Measurements from ENCODE around the gene RREB1. TPM values are rescaled to one million over a fixed set of nuclear protein-coding genes. Genes with fewer than 3 reads are reported as not detected.

The RREB1 gene
- total RNA-seq, 1 donor from 2014 or later = 16.8 TPM

DNA sequence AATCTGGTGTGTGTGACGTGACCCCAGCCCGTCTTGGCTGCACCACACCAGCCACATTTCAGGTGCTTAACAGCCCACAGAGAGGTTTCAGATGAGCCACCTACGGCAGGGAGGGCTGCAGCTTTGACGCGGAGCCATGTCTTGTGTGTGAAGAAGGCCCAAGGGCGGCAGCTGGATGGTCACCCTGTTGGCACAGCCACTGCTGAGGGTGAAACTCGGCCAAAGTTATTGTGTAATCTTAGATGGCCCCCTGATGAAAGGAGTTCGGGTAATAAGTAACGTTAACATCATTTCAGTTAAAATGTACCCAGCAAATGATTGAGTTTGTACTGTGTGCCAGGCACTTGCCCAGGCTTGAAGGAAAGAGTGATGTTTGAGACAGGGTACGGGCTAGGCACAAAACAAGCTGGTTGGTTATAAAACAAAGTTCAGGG, 108.1 kb downstream of the RREB1 start:
- Mint-ChIP-seq H3K4me1 (peaks cover 6% of the 10 kb centered on the region), H3K4me3 (no peak overlapping the region), H3K9me3 (no peaks in the 10 kb centered on the region), H3K36me3 (ENCODE audit: low read depth) (peaks cover 46% of the 10 kb centered on the region), H3K27me3 (no peaks in the 10 kb centered on the region), H3K27ac (no peak overlapping the region)
- intact Hi-C loops (cut with micrococcal nuclease) = no loop called here
- DNase-seq = no peak

DNA sequence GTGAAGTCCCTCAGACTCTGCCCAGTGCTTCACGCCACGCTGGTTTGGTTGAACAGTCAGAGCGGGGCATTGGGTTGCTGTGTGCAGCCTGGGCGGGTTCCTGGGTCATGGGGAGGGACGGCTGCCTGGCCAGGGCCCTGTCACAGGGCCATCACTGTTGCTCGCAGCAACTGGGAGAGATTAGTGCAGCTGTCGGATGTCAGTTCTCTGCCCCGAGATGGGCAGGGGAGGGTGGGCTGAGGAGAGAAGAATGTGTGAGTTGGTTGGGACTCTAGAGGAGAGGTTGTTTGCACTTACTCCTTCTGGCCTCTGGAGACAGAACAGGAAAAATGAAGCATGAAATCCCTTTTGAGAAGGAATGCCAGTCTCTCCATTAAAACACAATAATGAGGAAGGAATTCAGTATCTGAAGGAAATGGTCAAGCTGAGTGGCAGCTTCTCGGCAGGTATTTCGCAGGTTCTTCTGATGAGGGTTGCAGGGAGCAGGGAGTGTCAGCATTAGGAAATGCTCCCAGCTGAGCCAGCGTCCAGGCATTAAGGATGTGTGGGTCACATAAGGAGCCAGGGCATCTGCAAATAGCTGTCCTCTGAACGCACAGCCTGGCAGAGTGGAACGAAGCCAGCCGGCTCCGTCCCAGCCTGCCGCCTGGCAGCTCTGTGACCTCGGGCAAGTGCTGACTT, 109.3 kb downstream of the RREB1 start:
- Mint-ChIP-seq H3K27me3 (no peaks in the 10 kb centered on the region), H3K27ac (no peak overlapping the region), H3K36me3 (ENCODE audit: low read depth) (peaks cover 41% of the 10 kb centered on the region), H3K4me3 (no peak overlapping the region), H3K9me3 (no peaks in the 10 kb centered on the region), H3K4me1 (peaks cover 6% of the 10 kb centered on the region)
- no peak for DNase-seq
- intact Hi-C loops (cut with micrococcal nuclease) = no loop called here

DNA sequence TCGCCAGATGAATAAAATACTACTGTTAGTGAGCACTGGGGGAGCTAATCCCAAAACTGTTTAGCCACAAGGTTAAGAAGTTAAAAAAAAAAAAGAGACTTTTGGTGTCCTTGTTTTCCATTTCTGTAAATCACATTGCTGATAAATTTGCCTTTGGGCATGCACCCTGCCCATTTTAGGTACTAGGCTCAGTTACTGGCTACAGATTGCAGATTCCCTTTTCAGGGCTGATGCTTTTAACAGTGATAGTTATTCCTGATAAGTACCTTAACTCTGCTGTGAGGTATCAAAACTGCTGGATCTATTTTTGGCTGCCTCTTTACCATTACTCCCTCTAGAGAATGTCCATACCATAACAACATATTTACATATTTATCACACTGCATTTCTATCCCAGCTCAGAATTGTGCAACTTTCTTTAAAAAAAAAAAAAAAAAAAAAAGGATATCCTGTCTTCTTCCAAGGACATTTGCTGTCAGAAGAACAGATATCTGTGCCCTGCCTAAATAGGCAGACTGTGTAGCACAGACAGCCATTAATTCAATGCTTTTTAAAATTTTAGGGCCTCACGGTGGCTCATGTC, 110.7 kb downstream of the RREB1 start:
- intact Hi-C loops (cut with micrococcal nuclease) = no loop called here
- no peak overlapping the region for H3K4me3 Mint-ChIP-seq
- no peak for DNase-seq
- H3K9me3 Mint-ChIP-seq = no peaks in the 10 kb centered on the region
- H3K27me3 Mint-ChIP-seq = no peaks in the 10 kb centered on the region
- peaks cover 4% of the 10 kb centered on the region for H3K4me1 Mint-ChIP-seq
- H3K27ac Mint-ChIP-seq = no peak overlapping the region
- peaks cover 35% of the 10 kb centered on the region for H3K36me3 Mint-ChIP-seq (ENCODE audit: low read depth)

DNA sequence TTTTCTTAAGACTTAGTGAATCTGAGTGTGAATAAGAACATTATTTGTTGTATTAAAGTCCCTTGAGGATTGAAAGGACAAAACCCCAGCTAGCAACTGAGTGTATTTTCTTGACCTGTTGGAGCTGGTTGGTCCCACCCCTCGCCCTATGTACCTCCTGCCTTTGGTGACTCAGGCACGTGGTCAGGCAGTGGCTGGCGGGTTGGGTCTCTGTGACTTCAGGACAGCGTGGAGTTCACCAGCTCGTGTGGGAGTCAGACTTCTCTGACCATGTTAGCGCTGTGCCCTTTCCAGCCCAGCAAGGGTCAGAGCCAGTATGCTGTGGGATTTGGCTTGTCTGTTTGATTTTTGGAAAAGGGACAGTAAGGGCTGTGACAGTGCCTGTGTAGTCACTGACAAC, 111.5 kb downstream of the RREB1 start:
- Mint-ChIP-seq H3K4me1 (peaks cover 4% of the 10 kb centered on the region), H3K36me3 (ENCODE audit: low read depth) (peaks cover 36% of the 10 kb centered on the region), H3K27me3 (no peaks in the 10 kb centered on the region), H3K27ac (no peak overlapping the region), H3K4me3 (no peak overlapping the region), H3K9me3 (no peaks in the 10 kb centered on the region)
- intact Hi-C loops (cut with micrococcal nuclease) = no loop called here
- DNase-seq = no peak

DNA sequence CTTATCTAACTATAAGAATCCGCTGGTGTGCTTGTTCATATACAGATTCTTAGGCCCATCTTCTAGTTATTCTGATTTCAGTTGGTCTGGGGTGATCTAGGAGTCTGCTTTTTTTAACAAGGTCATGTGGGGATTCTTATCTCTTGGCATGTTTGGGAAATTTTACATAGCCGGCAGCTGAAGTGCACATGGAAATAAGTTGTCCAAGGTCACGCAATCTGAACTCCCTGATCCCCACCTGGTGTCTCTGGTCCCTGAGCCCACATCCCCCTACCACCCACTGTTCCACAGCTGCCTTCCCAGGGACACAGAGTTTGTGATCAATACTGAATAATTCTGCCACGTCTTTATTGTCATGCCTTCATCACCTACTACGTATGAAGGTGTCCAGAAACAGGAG, 114.4 kb downstream of the RREB1 start:
- Mint-ChIP-seq H3K9me3 (no peaks in the 10 kb centered on the region), H3K27ac (no peak overlapping the region), H3K4me1 (peaks cover 4% of the 10 kb centered on the region), H3K36me3 (ENCODE audit: low read depth) (peaks cover 28% of the 10 kb centered on the region), H3K27me3 (no peaks in the 10 kb centered on the region), H3K4me3 (no peak overlapping the region)
- intact Hi-C loops (cut with micrococcal nuclease) = no loop called here
- DNase-seq = no peak

DNA sequence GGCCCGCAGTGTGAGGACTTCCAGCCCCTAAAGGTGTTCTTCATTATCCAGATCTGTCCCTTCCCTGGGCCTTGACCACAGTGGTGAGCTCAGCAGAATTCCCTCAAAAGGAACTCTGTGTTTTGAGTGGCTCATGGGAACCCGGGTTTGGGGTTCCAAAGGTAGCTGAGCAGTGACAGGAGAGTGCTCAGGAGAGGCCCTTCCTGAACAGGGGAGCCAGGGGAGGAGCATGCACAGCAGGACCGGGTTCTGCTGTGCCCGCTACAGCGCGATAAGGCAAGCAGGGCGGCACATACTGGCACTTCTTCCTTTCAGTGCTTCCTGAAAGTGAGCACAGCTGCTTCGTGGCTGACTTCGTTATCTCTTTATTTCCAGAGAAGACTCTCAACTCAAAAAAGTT, 117.0 kb downstream of the RREB1 start:
- Mint-ChIP-seq H3K27me3 (no peaks in the 10 kb centered on the region), H3K4me1 (no peaks in the 10 kb centered on the region), H3K4me3 (no peak overlapping the region), H3K27ac (no peak overlapping the region), H3K9me3 (no peaks in the 10 kb centered on the region), H3K36me3 (ENCODE audit: low read depth) (peaks cover 38% of the 10 kb centered on the region)
- no peak for DNase-seq
- intact Hi-C loops (cut with micrococcal nuclease) = no loop called here

DNA sequence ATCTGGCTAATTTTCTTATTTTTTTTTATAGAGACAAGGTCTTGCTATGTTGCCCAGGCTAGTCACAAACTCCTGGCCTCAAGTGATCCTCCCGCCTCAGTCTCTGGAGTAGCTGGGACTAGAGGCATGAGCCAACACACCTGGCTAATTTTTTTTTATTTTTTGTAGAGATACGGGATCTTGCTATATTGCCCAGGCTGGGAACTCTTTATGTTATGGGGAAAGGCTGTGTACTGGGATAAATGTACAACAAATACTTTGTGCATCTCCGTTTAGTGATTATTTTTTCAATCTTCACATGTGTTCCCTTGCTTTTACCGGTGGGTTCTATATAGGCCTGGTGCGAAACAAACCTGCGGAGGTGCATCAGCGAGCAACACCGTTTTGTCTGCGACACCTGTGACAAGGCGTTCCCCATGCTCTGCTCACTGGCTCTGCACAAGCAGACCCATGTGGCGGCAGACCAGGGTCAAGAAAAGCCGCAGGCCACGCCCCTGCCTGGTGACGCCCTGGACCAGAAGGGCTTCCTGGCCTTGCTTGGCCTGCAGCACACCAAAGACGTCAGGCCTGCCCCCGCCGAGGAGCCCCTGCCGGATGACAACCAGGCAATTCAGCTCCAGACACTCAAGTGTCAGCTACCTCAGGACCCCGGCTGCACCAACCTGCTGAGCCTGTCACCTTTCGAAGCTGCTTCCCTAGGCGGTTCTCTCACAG, 121.1 kb downstream of the RREB1 start:
- intact Hi-C loops (cut with micrococcal nuclease) = no loop called here
- peaks cover 4% of the 10 kb centered on the region for H3K4me1 Mint-ChIP-seq
- no peak overlapping the region for H3K4me3 Mint-ChIP-seq
- no peak overlapping the region for H3K27ac Mint-ChIP-seq
- H3K9me3 Mint-ChIP-seq = no peaks in the 10 kb centered on the region
- peaks cover 46% of the 10 kb centered on the region for H3K36me3 Mint-ChIP-seq (ENCODE audit: low read depth)
- no peaks in the 10 kb centered on the region for H3K27me3 Mint-ChIP-seq
- DNase-seq = no peak

DNA sequence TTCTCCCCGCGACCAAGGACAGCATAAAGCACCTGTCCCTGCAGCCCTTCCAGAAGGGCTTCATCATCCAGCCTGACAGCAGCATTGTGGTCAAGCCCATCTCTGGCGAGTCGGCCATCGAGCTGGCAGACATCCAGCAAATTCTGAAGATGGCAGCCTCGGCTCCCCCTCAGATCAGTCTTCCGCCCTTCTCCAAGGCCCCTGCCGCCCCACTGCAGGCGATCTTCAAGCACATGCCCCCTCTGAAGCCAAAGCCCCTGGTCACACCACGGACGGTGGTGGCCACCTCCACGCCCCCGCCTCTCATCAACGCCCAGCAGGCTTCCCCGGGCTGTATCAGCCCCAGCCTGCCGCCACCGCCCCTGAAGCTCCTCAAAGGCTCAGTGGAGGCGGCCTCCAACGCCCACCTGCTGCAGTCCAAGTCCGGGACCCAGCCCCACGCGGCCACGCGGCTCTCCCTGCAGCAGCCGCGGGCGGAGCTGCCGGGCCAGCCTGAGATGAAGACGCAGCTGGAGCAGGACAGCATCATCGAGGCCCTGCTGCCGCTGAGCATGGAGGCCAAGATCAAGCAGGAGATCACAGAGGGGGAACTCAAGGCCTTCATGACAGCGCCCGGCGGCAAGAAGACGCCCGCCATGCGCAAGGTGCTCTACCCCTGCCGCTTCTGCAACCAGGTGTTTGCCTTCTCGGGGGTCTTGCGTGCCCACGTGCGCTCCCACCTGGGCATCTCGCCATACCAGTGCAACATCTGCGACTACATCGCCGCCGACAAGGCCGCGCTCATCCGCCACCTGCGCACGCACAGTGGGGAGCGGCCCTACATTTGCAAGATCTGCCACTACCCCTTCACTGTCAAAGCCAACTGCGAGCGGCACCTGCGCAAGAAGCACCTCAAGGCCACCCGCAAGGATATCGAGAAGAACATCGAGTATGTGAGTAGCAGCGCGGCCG, 121.9 kb downstream of the RREB1 start:
- Mint-ChIP-seq H3K4me3 (no peak overlapping the region), H3K36me3 (ENCODE audit: low read depth) (peaks cover 49% of the 10 kb centered on the region), H3K27me3 (no peaks in the 10 kb centered on the region), H3K4me1 (peaks cover 5% of the 10 kb centered on the region), H3K9me3 (no peaks in the 10 kb centered on the region), H3K27ac (no peak overlapping the region)
- DNase-seq = no peak
- intact Hi-C loops (cut with micrococcal nuclease) = no loop called here

DNA sequence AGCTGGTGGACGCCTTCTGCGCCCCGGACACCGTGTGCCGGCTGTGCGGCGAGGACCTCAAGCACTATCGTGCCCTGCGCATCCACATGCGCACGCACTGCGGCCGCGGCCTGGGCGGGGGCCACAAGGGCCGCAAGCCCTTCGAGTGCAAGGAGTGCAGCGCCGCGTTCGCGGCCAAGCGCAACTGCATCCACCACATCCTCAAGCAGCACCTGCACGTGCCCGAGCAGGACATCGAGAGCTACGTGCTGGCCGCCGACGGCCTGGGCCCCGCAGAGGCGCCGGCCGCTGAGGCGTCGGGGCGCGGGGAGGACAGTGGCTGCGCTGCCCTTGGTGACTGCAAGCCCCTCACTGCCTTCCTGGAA, 122.5 kb downstream of the RREB1 start:
- peaks cover 48% of the 10 kb centered on the region for H3K36me3 Mint-ChIP-seq (ENCODE audit: low read depth)
- H3K9me3 Mint-ChIP-seq = no peaks in the 10 kb centered on the region
- intact Hi-C loops (cut with micrococcal nuclease) = no loop called here
- DNase-seq = no peak
- no peaks in the 10 kb centered on the region for H3K27me3 Mint-ChIP-seq
- H3K27ac Mint-ChIP-seq = no peak overlapping the region
- peaks cover 6% of the 10 kb centered on the region for H3K4me1 Mint-ChIP-seq
- H3K4me3 Mint-ChIP-seq = no peak overlapping the region

DNA sequence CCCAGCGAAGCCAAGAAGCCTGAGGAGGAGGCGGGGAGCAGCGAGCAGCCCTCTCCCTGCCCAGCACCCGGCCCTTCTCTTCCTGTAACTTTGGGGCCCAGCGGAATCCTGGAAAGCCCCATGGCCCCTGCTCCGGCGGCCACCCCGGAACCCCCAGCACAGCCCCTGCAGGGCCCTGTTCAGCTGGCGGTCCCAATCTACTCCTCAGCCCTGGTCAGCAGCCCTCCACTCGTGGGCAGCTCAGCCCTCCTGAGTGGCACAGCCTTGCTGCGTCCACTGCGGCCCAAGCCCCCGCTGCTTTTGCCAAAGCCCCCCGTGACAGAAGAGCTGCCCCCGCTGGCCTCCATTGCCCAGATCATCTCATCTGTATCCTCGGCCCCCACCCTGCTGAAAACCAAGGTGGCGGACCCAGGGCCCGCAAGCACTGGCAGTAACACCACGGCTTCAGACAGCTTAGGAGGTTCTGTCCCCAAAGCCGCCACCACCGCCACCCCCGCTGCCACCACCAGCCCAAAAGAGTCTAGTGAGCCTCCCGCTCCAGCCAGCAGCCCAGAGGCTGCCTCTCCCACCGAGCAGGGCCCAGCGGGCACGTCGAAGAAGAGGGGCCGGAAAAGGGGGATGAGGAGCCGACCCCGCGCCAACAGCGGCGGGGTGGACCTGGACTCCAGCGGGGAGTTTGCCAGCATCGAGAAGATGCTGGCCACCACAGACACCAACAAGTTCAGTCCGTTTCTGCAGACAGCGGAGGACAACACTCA, 123.4 kb downstream of the RREB1 start:
- Mint-ChIP-seq H3K27me3 (no peaks in the 10 kb centered on the region), H3K36me3 (ENCODE audit: low read depth) (peaks cover 47% of the 10 kb centered on the region), H3K4me1 (peaks cover 6% of the 10 kb centered on the region), H3K4me3 (no peak overlapping the region), H3K9me3 (no peaks in the 10 kb centered on the region), H3K27ac (no peak overlapping the region)
- intact Hi-C loops (cut with micrococcal nuclease) = no loop called here
- DNase-seq = no peak

DNA sequence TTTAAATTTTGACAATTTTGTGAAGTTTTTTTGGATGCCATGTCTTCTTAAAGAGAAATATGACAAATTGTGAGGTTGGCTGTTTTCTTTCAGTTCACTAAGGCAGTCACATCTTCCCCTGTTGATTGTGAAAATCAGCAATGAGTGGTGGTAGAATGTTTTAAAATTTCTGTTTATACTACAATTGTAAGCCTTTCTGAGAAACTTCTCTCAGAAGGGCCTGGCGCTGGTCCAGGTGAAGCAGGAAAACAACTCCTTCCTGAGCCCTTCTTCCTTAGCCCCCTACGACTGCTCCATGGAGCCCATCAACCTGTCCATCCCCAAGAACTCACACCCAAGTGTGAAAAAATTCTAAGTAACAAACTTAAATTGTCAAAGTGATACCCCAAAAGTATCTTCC, 124.6 kb downstream of the RREB1 start:
- Mint-ChIP-seq H3K36me3 (ENCODE audit: low read depth) (peaks cover 41% of the 10 kb centered on the region), H3K27ac (no peak overlapping the region), H3K9me3 (no peaks in the 10 kb centered on the region), H3K27me3 (no peaks in the 10 kb centered on the region), H3K4me3 (no peak overlapping the region), H3K4me1 (peaks cover 6% of the 10 kb centered on the region)
- intact Hi-C loops (cut with micrococcal nuclease) = no loop called here
- no peak for DNase-seq

DNA sequence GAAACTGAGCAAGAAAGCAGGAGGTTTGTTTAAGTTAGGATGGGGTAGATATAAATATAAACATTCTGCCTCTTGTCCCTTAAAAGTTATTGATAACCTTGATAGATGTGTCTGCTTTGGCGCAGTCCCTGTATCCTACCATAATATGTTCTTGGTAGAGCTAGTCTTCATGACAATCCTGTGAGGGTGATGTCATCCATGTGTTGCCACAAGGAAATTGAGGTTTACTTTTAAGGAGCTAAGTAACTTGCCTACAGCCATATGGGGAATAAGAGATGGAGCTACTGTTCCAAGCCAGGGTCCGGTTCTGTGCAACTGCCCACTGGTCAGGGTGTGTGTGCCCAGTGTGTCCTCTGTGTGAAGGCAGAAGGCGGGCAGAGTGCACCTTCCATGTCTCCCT, 126.8 kb downstream of the RREB1 start:
- peaks cover 35% of the 10 kb centered on the region for H3K36me3 Mint-ChIP-seq (ENCODE audit: low read depth)
- no peaks in the 10 kb centered on the region for H3K27me3 Mint-ChIP-seq
- no peak for DNase-seq
- peaks cover 13% of the 10 kb centered on the region for H3K4me1 Mint-ChIP-seq
- H3K9me3 Mint-ChIP-seq = no peaks in the 10 kb centered on the region
- no peak overlapping the region for H3K4me3 Mint-ChIP-seq
- no peak overlapping the region for H3K27ac Mint-ChIP-seq
- intact Hi-C loops (cut with micrococcal nuclease) = no loop called here

DNA sequence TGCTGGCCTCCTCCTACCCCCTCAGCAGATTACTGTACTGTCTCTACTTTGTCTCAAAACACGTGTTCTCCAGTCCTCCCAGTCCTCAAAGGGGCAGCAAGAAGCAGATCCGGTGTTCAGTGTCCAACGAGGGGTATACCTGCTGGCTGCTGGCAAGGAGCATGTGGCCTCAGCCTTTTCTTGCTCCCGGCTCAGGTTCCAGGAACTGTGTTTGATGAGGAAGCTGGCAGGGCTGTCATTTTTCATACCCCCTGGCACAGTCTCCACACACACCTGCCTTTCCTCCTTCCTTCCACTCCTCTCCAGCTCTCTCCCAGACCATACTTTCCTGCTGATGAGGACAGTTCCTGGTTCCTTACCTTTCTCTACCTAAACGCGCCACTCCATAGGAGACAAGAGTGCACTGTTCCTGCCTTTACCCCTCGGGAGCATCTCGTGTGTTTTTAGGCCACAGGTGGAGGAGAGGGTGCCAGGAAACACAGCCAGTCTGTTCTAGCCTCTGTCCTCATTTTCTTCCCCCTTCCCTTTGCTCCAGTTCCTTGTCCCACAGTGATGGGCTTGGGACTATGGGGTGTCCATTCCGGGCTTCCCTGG, 128.0 kb downstream of the RREB1 start:
- DNase-seq = no peak
- Mint-ChIP-seq H3K36me3 (ENCODE audit: low read depth) (peaks cover 30% of the 10 kb centered on the region), H3K27me3 (no peaks in the 10 kb centered on the region), H3K27ac (no peak overlapping the region), H3K9me3 (no peaks in the 10 kb centered on the region), H3K4me1 (peaks cover 13% of the 10 kb centered on the region), H3K4me3 (no peak overlapping the region)
- intact Hi-C loops (cut with micrococcal nuclease) = loop anchor here (5.0 kb wide), 1 partner anchor 184 kb away; no protein-coding TSS in a partner anchor

All from activated CD4-positive, alpha-beta T cell treated with anti-CD3 and anti-CD28 coated beads, Interleukin-2, amount 10 ng/mL, durations not matched to agents 24 days and 14 days (primary cell).